NCI-H1436 treated with DMSO at 0.1 percent for 48 hours (cell line): ENCODE results near the gene TMEM218.

Experiments used
- DNase-seq: peaks from one replicate; lab custom pipeline; 2025; lab: John Stamatoyannopoulos, UW

TMEM218 gene

GRCh38 chr11:125055107-125055715, 56.2 kb downstream of the TMEM218 start:
- DNase-seq = no peak

- no peak for DNase-seq
Measured at GRCh38 chr11:125053167-125053566, 58.3 kb downstream of the TMEM218 start.

DNA sequence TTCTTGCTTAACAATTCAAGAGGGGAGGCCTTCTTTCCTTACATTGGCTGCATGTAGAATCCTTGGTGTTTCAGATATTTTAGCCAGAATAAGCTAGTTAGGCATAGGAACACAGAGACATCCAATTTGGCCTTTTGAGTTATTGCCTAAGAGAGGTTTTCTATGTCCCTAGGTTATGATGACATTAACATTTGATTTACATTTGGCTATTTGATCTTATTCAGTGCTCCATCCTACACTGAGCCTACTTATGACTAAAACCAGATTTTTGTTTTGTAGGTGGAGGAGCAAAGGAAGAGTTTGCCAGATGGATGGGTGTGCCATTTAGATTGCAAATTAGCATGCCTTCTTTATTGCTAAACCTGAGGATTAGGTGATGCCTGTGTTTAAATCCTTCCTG, 59.4 kb downstream of the TMEM218 start:
- no peak for DNase-seq

GRCh38 chr11:125049164-125049792, 62.1 kb downstream of the TMEM218 start:
- DNase-seq = no peak
